HG03575 (cell line): ENCODE data around the gene GPC5.
"Not testable (repeated sequence)": the region's sequence is repeated elsewhere in the genome, so short reads cannot be mapped to it uniquely, and the experiment has no call there.

Experiments used
- ATAC-seq: cut with Tn5 transposase; IDR thresholded peaks from one replicate; pipeline ENCODE4 v1.9.1; 2021; ENCODE audit not compliant: unreplicated experiment, insufficient number of reproducible peaks, low FRiP score; ENCODE audit errors: extremely low read depth

The GPC5 gene

GRCh38 chr13:92661406-92661805 lies 1263.0 kb downstream of the GPC5 start:
- no peak for ATAC-seq

GRCh38 chr13:92668157-92668556 lies 1269.7 kb downstream of the GPC5 start:
- no peak for ATAC-seq

GRCh38 chr13:92670096-92670495 lies 1271.7 kb downstream of the GPC5 start:
- no peak for ATAC-seq

- no peak for ATAC-seq
Measured at GRCh38 chr13:92671821-92672220, 1273.4 kb downstream of the GPC5 start.

GRCh38 chr13:92676246-92676645 lies 1277.8 kb downstream of the GPC5 start:
- ATAC-seq = no peak

GRCh38 chr13:92677571-92677970 lies 1279.2 kb downstream of the GPC5 start:
- ATAC-seq = no peak

- ATAC-seq = no peak
Measured at GRCh38 chr13:92679602-92680001, 1281.2 kb downstream of the GPC5 start.

GRCh38 chr13:92681239-92681638 lies 1282.8 kb downstream of the GPC5 start:
- no peak for ATAC-seq

- ATAC-seq = no peak
Measured at GRCh38 chr13:92682832-92683517, 1284.6 kb downstream of the GPC5 start.

- no peak for ATAC-seq
Measured at GRCh38 chr13:92694047-92694446, 1295.6 kb downstream of the GPC5 start.

- ATAC-seq = not testable (repeated sequence)
Measured at GRCh38 chr13:92695827-92696226, 1297.4 kb downstream of the GPC5 start.

- no peak for ATAC-seq
Measured at GRCh38 chr13:92716749-92717148, 1318.3 kb downstream of the GPC5 start.

- no peak for ATAC-seq
Measured at GRCh38 chr13:92717857-92718256, 1319.4 kb downstream of the GPC5 start.

GRCh38 chr13:92719868-92720267 lies 1321.4 kb downstream of the GPC5 start:
- no peak for ATAC-seq

- ATAC-seq = no peak
Measured at GRCh38 chr13:92721620-92722019, 1323.2 kb downstream of the GPC5 start.

- no peak for ATAC-seq
Measured at GRCh38 chr13:92727118-92727517, 1328.7 kb downstream of the GPC5 start.

- ATAC-seq = no peak
Measured at GRCh38 chr13:92734068-92734467, 1335.6 kb downstream of the GPC5 start.

GRCh38 chr13:92734545-92734944 lies 1336.1 kb downstream of the GPC5 start:
- no peak for ATAC-seq

GRCh38 chr13:92735909-92736308 lies 1337.5 kb downstream of the GPC5 start:
- ATAC-seq = no peak

GRCh38 chr13:92739306-92739818 lies 1340.9 kb downstream of the GPC5 start:
- ATAC-seq = no peak

GRCh38 chr13:92743992-92744391 lies 1345.6 kb downstream of the GPC5 start:
- ATAC-seq = no peak
